Measurements from ENCODE around the gene ADAM12.

- no peak for TF ChIP-seq CTCF (IDR thresholded peaks at IDR 0.05; ENCODE audit: extremely low read depth in 1 of 2, insufficient read depth in 1 of 2, low read depth in 1 of 2, low read length in 2 of 2)
- no peak for TF ChIP-seq EZH2 (IDR thresholded peaks at IDR 0.05; ENCODE audit: borderline replicate concordance, low read depth, low read length, severe bottlenecking)
- TF ChIP-seq POLR2A (IDR thresholded peaks at IDR 0.05; ENCODE audit: low read depth, low read length) = no peak
- no peak for TF ChIP-seq POLR2AphosphoS5 (IDR thresholded peaks at IDR 0.05; ENCODE audit: insufficient read depth, low read depth, low read length)
Measured at GRCh38 chr10:126357169-126357568, 31.1 kb downstream of the ADAM12 start.
